Activated CD8-positive, alpha-beta memory T cell treated with anti-CD3 and anti-CD28 coated beads, Interleukin-2, amount 50 U/mL, for 48 hours (primary cell): ENCODE results near the gene PRKG1.
A peak's percentile ranks its signal among the peaks of the same experiment; 100 is the strongest.

Experiments
- DNase-seq: peaks from one replicate; pipeline ENCODE4 v3.0.0-alpha.2; 2020

The PRKG1 gene

GRCh38 chr10:52313933-52314821 lies 1239.9 kb downstream of the PRKG1 start, which contains the start of gene DKK1:
TSS of gene DKK1 (plus strand) at chr10:52314281. CDS start at chr10:52314435, 154 bp downstream.
- peak; percentile 61 for DNase-seq

GRCh38 chr10:52314822-52315552 lies 1240.7 kb downstream of the PRKG1 start:
- no peak for DNase-seq

- no peak for DNase-seq
Measured at GRCh38 chr10:52316001-52316400, 1241.7 kb downstream of the PRKG1 start.

GRCh38 chr10:52316500-52316899 lies 1242.2 kb downstream of the PRKG1 start:
- no peak for DNase-seq

GRCh38 chr10:52318136-52318701 lies 1243.9 kb downstream of the PRKG1 start:
- no peak for DNase-seq

GRCh38 chr10:52318822-52319464 lies 1244.7 kb downstream of the PRKG1 start:
- DNase-seq, result no peak

- no peak for DNase-seq
Measured at GRCh38 chr10:52319926-52320325, 1245.6 kb downstream of the PRKG1 start.

- DNase-seq, result no peak
Measured at GRCh38 chr10:52322323-52322722, 1248.0 kb downstream of the PRKG1 start.

- no peak for DNase-seq
Measured at GRCh38 chr10:52322936-52323335, 1248.6 kb downstream of the PRKG1 start.

- no peak for DNase-seq
Measured at GRCh38 chr10:52326382-52326781, 1252.1 kb downstream of the PRKG1 start.

- no peak for DNase-seq
Measured at GRCh38 chr10:52331638-52332364, 1257.5 kb downstream of the PRKG1 start.

- DNase-seq, result no peak
Measured at GRCh38 chr10:52332815-52333214, 1258.5 kb downstream of the PRKG1 start.

GRCh38 chr10:52334595-52334994 lies 1260.3 kb downstream of the PRKG1 start:
- DNase-seq, result no peak

GRCh38 chr10:52335665-52336064 lies 1261.4 kb downstream of the PRKG1 start:
- DNase-seq, result no peak

GRCh38 chr10:52337225-52337624 lies 1262.9 kb downstream of the PRKG1 start:
- DNase-seq, result no peak

GRCh38 chr10:52343439-52343838 lies 1269.2 kb downstream of the PRKG1 start:
- no peak for DNase-seq

GRCh38 chr10:52346394-52347326 lies 1272.4 kb downstream of the PRKG1 start:
- DNase-seq, result no peak

GRCh38 chr10:52347327-52347667 lies 1273.0 kb downstream of the PRKG1 start:
- DNase-seq, result no peak
